GM12878 (cell line): ENCODE data around the gene USB1. TPM values are rescaled to one million over a fixed set of nuclear protein-coding genes. Genes with fewer than 3 reads are reported as not detected.

Source experiments
- ATAC-seq: fragments of 200-7000 bp; cut with Tn5 transposase; 3 replicates; pipeline ENCODE4 v1.9.1; 2020; ENCODE audit warnings: mild to moderate bottlenecking, moderate library complexity
- BruUV-seq: library from RNA; stranded (reverse); fragments of 400-500 nt; replicated peaks from 2 replicates; lab custom pipeline; 2021; lab: Mats Ljungman, UMichigan
- CTCF ChIA-PET: fragments of 300-600 bp; sonication (Branson Sonifier 250); formaldehyde crosslinking; extraction: SDS; loops from one replicate; lab custom pipeline; 2021; ENCODE audit warnings: inconsistent platforms; lab: Yijun Ruan, JAX
- POLR2A ChIA-PET: fragments of 350-600 bp; formaldehyde crosslinking; extraction: SDS; loops from one replicate; lab custom pipeline; 2021; ENCODE audit warnings: inconsistent platforms; lab: Charles Lee
- RAD21 ChIA-PET: fragments of 300-600 bp; sonication (Branson Sonifier 250); formaldehyde crosslinking; loops from one replicate; lab custom pipeline; 2023; ENCODE audit warnings: antibody characterized with exemption; ENCODE audit not compliant: unreplicated experiment; lab: Charles Lee
- SMC1A ChIA-PET: fragments of 300-600 bp; sonication (Branson Sonifier 250); formaldehyde crosslinking; loops from one replicate; lab custom pipeline; 2023; ENCODE audit not compliant: unreplicated experiment, uncharacterized antibody; lab: Charles Lee
- DNase-seq: peaks from one replicate; pipeline ENCODE4 v3.0.0-alpha.2; 2011; ENCODE audit warnings: low read depth, low spot score
- FAIRE-seq: peaks from 3 replicates; lab custom pipeline; 2011; peaks lifted over from hg19 to GRCh38; lab: Jason Lieb, UNC
- H2AFZ ChIP-seq: 2 replicates; pipeline ENCODE4 v1.6.0; 2011; ENCODE audit warnings: low read depth, low read length, control low read depth; ENCODE audit not compliant: control insufficient read depth
- H3K27ac ChIP-seq: 2 replicates; pipeline ENCODE4 v1.5.1; 2011; ENCODE audit warnings: control low read depth; ENCODE audit not compliant: control insufficient read depth, insufficient read depth
- H3K27me3 ChIP-seq, 2 experiments: replicated peaks in 1 of 2; 2 replicates each; pipeline versions ENCODE4 v1.6.0 to v1.6.1; 2011; ENCODE audit warnings: low read length in 1 of 2; ENCODE audit not compliant: control insufficient read depth in 2 of 2, insufficient read depth in 2 of 2
- H3K36me3 ChIP-seq, 2 experiments: 2 replicates each; pipeline ENCODE4 v1.5.1; 2011; ENCODE audit warnings: low read length in 1 of 2; ENCODE audit not compliant: control insufficient read depth in 2 of 2, insufficient read depth in 2 of 2
- H3K4me1 ChIP-seq: 2 replicates; pipeline ENCODE4 v1.6.1; 2011; ENCODE audit warnings: mild to moderate bottlenecking, low read length, moderate library complexity, mixed read lengths; ENCODE audit not compliant: control insufficient read depth, insufficient read depth
- H3K4me2 ChIP-seq: 2 replicates; pipeline ENCODE4 v1.6.0; 2011; ENCODE audit warnings: control low read depth; ENCODE audit not compliant: control insufficient read depth, insufficient read depth
- H3K4me3 ChIP-seq: fragments of 200-600 bp; sonication (generic); 2 replicates; pipeline ENCODE4 v1.5.1; 2016
- H3K79me2 ChIP-seq: 2 replicates; pipeline ENCODE4 v1.6.0; 2011; ENCODE audit warnings: low read length; ENCODE audit not compliant: control insufficient read depth, insufficient read depth
- H3K9ac ChIP-seq: 2 replicates; pipeline ENCODE4 v1.8.0; 2011; ENCODE audit warnings: low read length, control low read depth, mixed read lengths; ENCODE audit not compliant: control insufficient read depth, insufficient read depth
- H3K9me3 ChIP-seq: replicated peaks from 3 replicates; pipeline ENCODE4 v1.5.1; 2011; ENCODE audit warnings: mild to moderate bottlenecking, low read length; ENCODE audit not compliant: control insufficient read depth, insufficient read depth
- H4K20me1 ChIP-seq: 2 replicates; pipeline ENCODE4 v1.6.0; 2011; ENCODE audit not compliant: control insufficient read depth, insufficient read depth
- ATF3 ChIP-seq: IDR thresholded peaks from 2 replicates; pipeline ENCODE4 v1.6.1; 2011; ENCODE audit warnings: low read depth, mild to moderate bottlenecking, low read length, moderate library complexity, borderline replicate concordance; ENCODE audit errors: extremely low read depth
- CREB1 ChIP-seq: IDR thresholded peaks from 2 replicates; pipeline ENCODE4 v1.6.1; 2012; ENCODE audit warnings: low read depth, mild to moderate bottlenecking, inconsistent platforms
- EP300 ChIP-seq, 2 experiments: fragments of 150-350 bp in 1 of 2; IDR thresholded peaks; 2 replicates each; pipeline ENCODE4 v1.6.1; 2011 to 2012; ENCODE audit warnings: low read depth in 2 of 2, low read length in 2 of 2, borderline replicate concordance in 1 of 2, improper control_type of control experiment in 1 of 2, inconsistent platforms in 1 of 2; ENCODE audit not compliant: control insufficient read depth in 1 of 2
- JUND ChIP-seq: IDR thresholded peaks from 2 replicates; pipeline ENCODE4 v1.6.1; 2012; ENCODE audit warnings: low read depth, mild to moderate bottlenecking, low read length, improper control_type of control experiment, moderate library complexity
- NFXL1 ChIP-seq: fragments of 450-650 bp; IDR thresholded peaks from 2 replicates; pipeline ENCODE4 v1.6.1; 2017; ENCODE audit warnings: antibody characterized with exemption, mild to moderate bottlenecking, borderline replicate concordance
- NFYA ChIP-seq: IDR thresholded peaks from 2 replicates; pipeline ENCODE4 v1.6.1; 2011; ENCODE audit warnings: low read depth, mild to moderate bottlenecking, low read length, improper control_type of control experiment, borderline replicate concordance
- NR2C1 ChIP-seq: fragments of 450-650 bp; IDR thresholded peaks from 2 replicates; pipeline ENCODE4 v1.6.1; 2017; ENCODE audit warnings: antibody characterized with exemption, mild to moderate bottlenecking, moderate library complexity
- NR2F1 ChIP-seq: fragments of 450-650 bp; conservative IDR thresholded peaks from 2 replicates; pipeline ENCODE4 v1.6.1; 2017; ENCODE audit warnings: mild to moderate bottlenecking
- POU2F2 ChIP-seq: IDR thresholded peaks from 3 replicates; pipeline ENCODE4 v1.6.1; 2011; ENCODE audit warnings: low read depth, mild to moderate bottlenecking, low read length, borderline replicate concordance
- RB1 ChIP-seq: fragments of 450-650 bp; formaldehyde crosslinking; IDR thresholded peaks from 2 replicates; pipeline ENCODE4 v1.6.1; 2017; ENCODE audit warnings: mild to moderate bottlenecking, borderline replicate concordance
- RBBP5 ChIP-seq: fragments of 200-600 bp; sonication (generic); conservative IDR thresholded peaks from 2 replicates; pipeline ENCODE4 v1.6.1; 2016
- SIX5 ChIP-seq: IDR thresholded peaks from 2 replicates; pipeline ENCODE4 v1.6.1; 2011; ENCODE audit warnings: mild to moderate bottlenecking, low read depth, low read length, moderate library complexity; ENCODE audit not compliant: severe bottlenecking
- YY1 ChIP-seq: IDR thresholded peaks from 2 replicates; pipeline ENCODE4 v1.6.1; 2011; ENCODE audit warnings: low read depth, mild to moderate bottlenecking, low read length
- ZBTB4 ChIP-seq: fragments of 450-650 bp; formaldehyde crosslinking; IDR thresholded peaks from 2 replicates; pipeline ENCODE4 v1.4.0; 2022; ENCODE audit warnings: mild to moderate bottlenecking, moderate library complexity
- ZNF622 ChIP-seq: fragments of 450-650 bp; IDR thresholded peaks from 2 replicates; pipeline ENCODE4 v1.6.1; 2017; ENCODE audit warnings: mild to moderate bottlenecking, inconsistent platforms
- ZSCAN29 ChIP-seq: fragments of 450-650 bp; IDR thresholded peaks from 2 replicates; pipeline ENCODE4 v1.6.1; 2017; ENCODE audit warnings: mild to moderate bottlenecking, moderate library complexity
- WGBS: methylation state at CpG from one replicate; pipeline ENCODE4 v1.1.6; 2016; ENCODE audit warnings: low lambda C conversion rate; ENCODE audit not compliant: insufficient replicate concordance, insufficient coverage; ENCODE audit errors: missing lambda C conversion rate; 5-methylcytosine and 5-hydroxymethylcytosine counted together
- in situ Hi-C: fragments of 300-500 bp; cut with MboI; formaldehyde crosslinking; loops from 9 replicates; pipeline ENCODE4 v1.14.3; 2018; ENCODE audit warnings: mixed read lengths
- intact Hi-C: fragments of 100-400 bp; cut with micrococcal nuclease; formaldehyde crosslinking; loops from one replicate; pipeline ENCODE4 v1.14.2; 2022; ENCODE audit not compliant: unreplicated experiment
- polyA plus RNA-seq, 11 experiments: library from polyadenylated mRNA; depleted of rRNA in 4 of 11; unstranded in 6 of 11; stranded (reverse) in 5 of 11; fragments of >200 nt; fragmentation: Nextera tagmentation in 4 of 11; fragmentation: Illumina TruSeq in 1 of 11; extraction: Ambion mirVana in 4 of 11; extraction: Trizol in 1 of 11; gene quantifications; 1 replicate in 1 of 11; 2 replicates in 10 of 11; pipeline versions ENCODE4 v1.2.1 to v1.2.3, GENCODE V29; 2011 to 2016; ENCODE audit warnings: inconsistent platforms in 2 of 11, missing spikeins in 2 of 11, low read depth in 1 of 11
- total RNA-seq, 4 experiments: library from RNA; depleted of rRNA in 3 of 4; stranded (reverse); fragments of >200 nt in 3 of 4; fragmentation: Illumina TruSeq in 1 of 4; extraction: Trizol in 1 of 4; gene quantifications; 2 replicates each; pipeline versions ENCODE4 v1.2.1 to v1.2.3, GENCODE V29; 2013 to 2021
- TF ChIP-seq, protein P1 (sequence below): fragments of 450-650 bp; IDR thresholded peaks from 2 replicates; pipeline ENCODE4 v1.6.1; 2018; ENCODE audit warnings: borderline replicate concordance, mild to moderate bottlenecking; ENCODE audit not compliant: partially characterized antibody

The USB1 gene
- total and polyA plus RNA-seq, 10 of the 15 experiments (the other 5 are each of a cell fraction or from before 2014, with no cell fraction given): 7.9 to 72.2 (median 41.6) TPM

GRCh38 chr16:57972306-57972705 is 28.9 kb upstream of the USB1 start:
- Histone ChIP-seq H3K4me3 (no peak overlapping the region), H4K20me1 (no peaks in the 10 kb centered on the region), H2AFZ (no peak overlapping the region), H3K9ac (no peak overlapping the region), H3K9me3 (no peaks in the 10 kb centered on the region), H3K4me2 (no peak overlapping the region), H3K79me2 (no peaks in the 10 kb centered on the region), H3K36me3 (no peaks in the 10 kb centered on the region), H3K27me3 (peaks cover 0 to 3% of the 10 kb centered on the region in 2 experiments; a peak in 2 of 4 replicates), H3K4me1 (no peaks in the 10 kb centered on the region), H3K27ac (no peak overlapping the region)
- TF ChIP-seq EP300 (IDR thresholded peaks at IDR 0.05; ENCODE audit: borderline replicate concordance in 1 of 2, control insufficient read depth in 1 of 2, low read depth in 2 of 2, low read length in 2 of 2) (no peak), RBBP5 (no peak), RB1 (no peak), ATF3 (no peak), NFYA (no peak), NR2F1 (no peak), SIX5 (no peak), ZBTB4 (CRISPR knock-in tag) (no peak), ZSCAN29 (no peak), CREB1 (no peak), YY1 (no peak), NR2C1 (no peak), POU2F2 (no peak), ZNF622 (no peak), NFXL1 (no peak), JUND (no peak)
- TF ChIP-seq, protein P1, sequence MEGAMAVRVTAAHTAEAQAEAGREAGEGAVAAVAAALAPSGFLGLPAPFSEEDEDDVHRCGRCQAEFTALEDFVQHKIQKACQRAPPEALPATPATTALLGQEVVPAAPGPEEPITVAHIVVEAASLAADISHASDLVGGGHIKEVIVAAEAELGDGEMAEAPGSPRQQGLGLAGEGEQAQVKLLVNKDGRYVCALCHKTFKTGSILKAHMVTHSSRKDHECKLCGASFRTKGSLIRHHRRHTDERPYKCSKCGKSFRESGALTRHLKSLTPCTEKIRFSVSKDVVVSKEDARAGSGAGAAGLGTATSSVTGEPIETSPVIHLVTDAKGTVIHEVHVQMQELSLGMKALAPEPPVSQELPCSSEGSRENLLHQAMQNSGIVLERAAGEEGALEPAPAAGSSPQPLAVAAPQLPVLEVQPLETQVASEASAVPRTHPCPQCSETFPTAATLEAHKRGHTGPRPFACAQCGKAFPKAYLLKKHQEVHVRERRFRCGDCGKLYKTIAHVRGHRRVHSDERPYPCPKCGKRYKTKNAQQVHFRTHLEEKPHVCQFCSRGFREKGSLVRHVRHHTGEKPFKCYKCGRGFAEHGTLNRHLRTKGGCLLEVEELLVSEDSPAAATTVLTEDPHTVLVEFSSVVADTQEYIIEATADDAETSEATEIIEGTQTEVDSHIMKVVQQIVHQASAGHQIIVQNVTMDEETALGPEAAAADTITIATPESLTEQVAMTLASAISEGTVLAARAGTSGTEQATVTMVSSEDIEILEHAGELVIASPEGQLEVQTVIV: no peak
- SMC1A ChIA-PET: no interaction called here
- CTCF ChIA-PET: no interaction called here
- WGBS: 8% methylated on average over 4 of the region's 4 CpGs
- no peak for FAIRE-seq
- no peak for DNase-seq
- intact Hi-C loops: no loop called here
- RAD21 ChIA-PET: interaction anchor here (0.7 kb wide), 1 partner anchor 372 kb away, joined by 3 read pairs; no protein-coding TSS in a partner anchor
- ATAC-seq: no peak
- in situ Hi-C loops: no loop called here
- no TSS peak for BruUV-seq
- POLR2A ChIA-PET: no interaction called here
